HFFc6 (cell line): ENCODE results near the gene UNC5CL. TPM values are rescaled to one million over a fixed set of nuclear protein-coding genes. Genes with fewer than 3 reads are reported as not detected.

Experiments used
- DNase-seq: peaks from one replicate; pipeline ENCODE4 v3.0.0-alpha.2; 2018
- H3K27ac Mint-ChIP-seq: 2 replicates; pipeline ENCODE4 v1.8.0; 2020; ENCODE audit warnings: mild to moderate bottlenecking, mixed read lengths
- H3K27me3 Mint-ChIP-seq: 2 replicates; pipeline ENCODE4 v1.8.0; 2021; ENCODE audit warnings: mild to moderate bottlenecking, moderate library complexity, mixed read lengths; ENCODE audit not compliant: insufficient read depth
- H3K36me3 Mint-ChIP-seq: 2 replicates; pipeline ENCODE4 v1.8.0; 2021; ENCODE audit warnings: low read depth, mixed read lengths
- H3K4me1 Mint-ChIP-seq: 2 replicates; pipeline ENCODE4 v1.8.0; 2020; ENCODE audit warnings: low read depth, mixed read lengths
- H3K4me3 Mint-ChIP-seq: 2 replicates; pipeline ENCODE4 v1.8.0; 2020; ENCODE audit warnings: mild to moderate bottlenecking, moderate library complexity, mixed read lengths
- H3K9me3 Mint-ChIP-seq: 2 replicates; pipeline ENCODE4 v1.8.0; 2020; ENCODE audit warnings: mild to moderate bottlenecking, mixed read lengths
- total RNA-seq, 6 experiments: library from RNA; stranded (reverse); fragmentation: NEBNext Ultra II Directional; extraction: Animal tissue kit (Norgen Biotek cat#: 25700); gene quantifications; 2 replicates in 1 of 6; 3 replicates in 5 of 6; pipeline ENCODE4 v1.2.3, GENCODE V29; 2021
- TF ChIP-seq, protein P1 (sequence below): fragments of 200-600 bp; sonication (generic); IDR thresholded peaks from 2 replicates; pipeline ENCODE4 v1.5.0; 2021; ENCODE audit warnings: antibody characterized with exemption, mild to moderate bottlenecking

Gene UNC5CL
- total RNA-seq, 6 experiments from 2014 or later, result not detected

DNA sequence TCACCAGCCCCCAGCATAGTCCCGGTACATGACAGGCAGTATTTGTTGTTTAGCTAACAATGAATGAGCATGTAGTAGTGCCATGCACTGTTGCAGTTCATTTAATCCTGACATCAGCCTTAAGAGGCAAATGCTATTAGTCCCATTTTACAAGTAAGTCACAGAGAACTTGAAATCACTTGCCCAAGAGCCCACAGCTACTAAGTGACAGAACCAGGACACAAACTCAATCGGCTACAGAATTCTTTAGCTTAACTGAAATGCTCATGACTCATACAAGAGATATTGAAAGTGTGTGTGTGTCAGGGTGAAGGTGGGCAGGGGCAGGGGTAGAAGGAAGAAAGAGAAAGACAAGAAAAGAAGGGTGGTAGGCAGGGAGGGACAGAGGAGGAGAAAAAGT lies 52.7 kb downstream of the UNC5CL start:
- Mint-ChIP-seq H3K27ac (no peak overlapping the region), H3K36me3 (no peaks in the 10 kb centered on the region), H3K9me3 (no peaks in the 10 kb centered on the region), H3K27me3 (peaks cover 17% of the 10 kb centered on the region), H3K4me1 (peaks cover 10% of the 10 kb centered on the region), H3K4me3 (no peak overlapping the region)
- DNase-seq, result no peak
- TF ChIP-seq, protein P1, sequence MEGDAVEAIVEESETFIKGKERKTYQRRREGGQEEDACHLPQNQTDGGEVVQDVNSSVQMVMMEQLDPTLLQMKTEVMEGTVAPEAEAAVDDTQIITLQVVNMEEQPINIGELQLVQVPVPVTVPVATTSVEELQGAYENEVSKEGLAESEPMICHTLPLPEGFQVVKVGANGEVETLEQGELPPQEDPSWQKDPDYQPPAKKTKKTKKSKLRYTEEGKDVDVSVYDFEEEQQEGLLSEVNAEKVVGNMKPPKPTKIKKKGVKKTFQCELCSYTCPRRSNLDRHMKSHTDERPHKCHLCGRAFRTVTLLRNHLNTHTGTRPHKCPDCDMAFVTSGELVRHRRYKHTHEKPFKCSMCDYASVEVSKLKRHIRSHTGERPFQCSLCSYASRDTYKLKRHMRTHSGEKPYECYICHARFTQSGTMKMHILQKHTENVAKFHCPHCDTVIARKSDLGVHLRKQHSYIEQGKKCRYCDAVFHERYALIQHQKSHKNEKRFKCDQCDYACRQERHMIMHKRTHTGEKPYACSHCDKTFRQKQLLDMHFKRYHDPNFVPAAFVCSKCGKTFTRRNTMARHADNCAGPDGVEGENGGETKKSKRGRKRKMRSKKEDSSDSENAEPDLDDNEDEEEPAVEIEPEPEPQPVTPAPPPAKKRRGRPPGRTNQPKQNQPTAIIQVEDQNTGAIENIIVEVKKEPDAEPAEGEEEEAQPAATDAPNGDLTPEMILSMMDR, result no peak

DNA sequence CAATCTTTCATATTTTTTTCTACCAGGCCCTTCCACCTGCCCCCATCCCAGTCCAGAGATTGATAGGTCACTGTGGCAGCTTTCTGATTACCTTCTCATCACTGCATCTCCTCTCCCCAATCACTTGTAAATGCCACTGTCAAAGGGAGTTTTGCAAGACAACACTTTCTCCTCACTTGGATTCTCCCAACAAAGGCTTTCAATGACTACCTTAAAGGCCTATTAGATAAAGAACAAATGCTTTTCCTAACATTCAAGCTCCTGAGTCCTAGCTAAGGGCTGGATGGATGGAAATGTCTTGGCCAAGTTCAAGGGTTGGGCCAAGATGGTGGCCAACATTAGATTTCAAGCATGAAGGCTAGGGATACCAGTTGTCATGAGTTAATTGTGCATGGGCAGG lies 55.3 kb downstream of the UNC5CL start:
- H3K4me1 Mint-ChIP-seq, result peaks cover 10% of the 10 kb centered on the region
- no peaks in the 10 kb centered on the region for H3K9me3 Mint-ChIP-seq
- H3K4me3 Mint-ChIP-seq, result no peak overlapping the region
- DNase-seq, result no peak
- H3K27ac Mint-ChIP-seq, result no peak overlapping the region
- no peaks in the 10 kb centered on the region for H3K36me3 Mint-ChIP-seq
- peaks cover 8% of the 10 kb centered on the region for H3K27me3 Mint-ChIP-seq
- TF ChIP-seq, protein P1, result no peak

DNA sequence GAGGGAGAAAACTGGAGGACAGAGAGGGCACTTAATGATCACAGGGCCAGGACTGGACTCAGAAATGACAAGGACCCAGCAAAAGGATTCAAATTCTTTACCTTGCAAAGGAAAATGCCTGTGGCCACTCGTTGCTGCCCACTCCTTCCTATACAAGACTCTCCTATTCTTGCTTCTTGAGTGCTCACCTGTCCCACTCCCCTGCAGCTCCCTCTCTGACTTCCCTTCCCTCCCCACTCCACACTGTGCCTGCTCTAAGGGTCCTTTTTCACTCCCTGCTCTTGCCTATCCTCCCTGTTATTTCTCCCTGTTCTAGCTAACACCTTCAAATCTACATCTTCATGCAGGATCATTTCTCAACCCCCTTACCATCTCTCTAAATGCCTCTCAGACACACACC lies 56.1 kb downstream of the UNC5CL start:
- Mint-ChIP-seq H3K27ac (no peak overlapping the region), H3K9me3 (no peaks in the 10 kb centered on the region), H3K4me1 (peaks cover 11% of the 10 kb centered on the region), H3K27me3 (peaks cover 7% of the 10 kb centered on the region), H3K4me3 (no peak overlapping the region), H3K36me3 (no peaks in the 10 kb centered on the region)
- TF ChIP-seq, protein P1, result no peak
- no peak for DNase-seq

DNA sequence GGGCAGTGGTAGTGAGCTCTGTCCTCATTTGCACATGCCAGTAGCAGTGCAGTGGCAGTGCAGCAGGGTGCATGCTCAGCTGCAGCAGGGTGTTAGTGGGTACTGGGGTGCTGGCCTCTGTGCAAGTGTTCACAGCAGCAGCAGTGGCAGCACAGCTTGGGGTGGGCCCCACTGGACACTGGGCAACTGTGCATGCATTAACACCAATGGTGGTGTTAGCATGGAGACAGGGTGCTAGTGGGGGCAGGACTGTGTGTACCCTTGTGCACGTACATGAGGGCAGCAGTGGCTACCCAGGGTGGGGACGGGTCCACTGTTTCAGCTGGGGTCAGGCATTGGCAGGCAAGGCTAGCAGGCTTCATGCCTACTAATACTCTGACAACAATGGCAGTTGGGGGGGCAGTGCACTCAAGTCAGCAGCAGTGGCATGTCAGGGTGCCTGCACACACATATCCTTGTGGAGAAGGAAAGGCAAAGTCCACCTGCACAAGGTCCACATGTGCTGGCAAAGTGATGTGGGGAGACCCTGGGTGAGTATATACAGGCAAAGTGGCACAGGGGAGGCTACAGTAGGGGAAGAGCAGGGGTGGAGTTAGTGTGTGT lies 60.2 kb downstream of the UNC5CL start:
- Mint-ChIP-seq H3K9me3 (no peaks in the 10 kb centered on the region), H3K4me1 (peaks cover 7% of the 10 kb centered on the region), H3K4me3 (no peak overlapping the region), H3K27ac (no peak overlapping the region), H3K27me3 (peaks cover 19% of the 10 kb centered on the region), H3K36me3 (peaks cover 4% of the 10 kb centered on the region; the same call in 1 of the 2 replicates)
- no peak for DNase-seq
- TF ChIP-seq, protein P1, result no peak

DNA sequence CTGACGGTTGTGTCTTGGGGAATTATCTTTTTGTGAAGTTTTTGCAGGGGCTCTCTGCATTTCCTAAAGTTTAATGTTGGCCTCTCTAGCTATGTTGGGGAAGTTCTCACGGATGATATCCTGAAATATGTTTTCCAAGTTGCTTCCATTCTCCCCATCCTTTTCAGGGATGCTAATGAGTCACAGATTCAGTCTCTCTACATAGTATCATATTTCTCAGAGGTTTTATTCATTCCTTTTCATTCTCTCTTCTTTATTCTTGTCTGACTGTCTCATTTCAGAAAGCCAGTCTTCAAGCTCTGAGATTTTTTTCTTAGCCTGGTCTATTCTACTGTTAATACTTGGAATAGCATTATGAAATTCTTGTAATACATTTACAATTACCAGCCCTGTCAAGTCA lies 61.3 kb downstream of the UNC5CL start:
- Mint-ChIP-seq H3K9me3 (no peaks in the 10 kb centered on the region), H3K27me3 (peaks cover 19% of the 10 kb centered on the region), H3K4me1 (peaks cover 7% of the 10 kb centered on the region), H3K27ac (no peak overlapping the region), H3K4me3 (no peak overlapping the region), H3K36me3 (peaks cover 8% of the 10 kb centered on the region)
- no peak for DNase-seq
- TF ChIP-seq, protein P1, result no peak
